ENCODE results near the gene ACP7.

ACP7 gene

DNA sequence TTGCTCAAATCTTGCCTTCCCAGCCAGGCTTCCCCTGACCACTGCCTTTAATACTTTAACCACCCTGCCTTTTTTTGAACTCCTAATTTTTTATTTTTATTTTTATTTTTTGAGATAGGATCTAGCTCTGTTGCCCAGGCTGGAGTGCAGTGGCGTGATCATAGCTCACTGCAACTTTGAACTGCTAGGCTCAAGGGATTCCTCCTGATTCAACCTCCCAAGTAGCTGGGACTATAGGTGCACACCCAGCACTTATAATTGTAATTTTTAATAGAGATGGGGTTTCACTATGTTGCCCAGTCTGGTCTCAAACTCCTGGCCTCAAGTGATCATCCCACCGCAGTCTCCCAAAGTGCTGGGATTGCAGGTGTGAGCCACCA, 30.1 kb upstream of the ACP7 start:
- Histone ChIP-seq H3K27me3 (no peaks in the 10 kb centered on the region), H3K27ac (no peak overlapping the region), H3K9me3 (no peaks in the 10 kb centered on the region), H3K36me3 (no peaks in the 10 kb centered on the region), H3K4me1 (ENCODE audit: control insufficient read depth in 1 of 2, insufficient read depth in 1 of 2, low read depth in 1 of 2, low read length in 1 of 2) (no peaks in the 10 kb centered on the region), H3K4me3 (ENCODE audit: low read depth in 1 of 2, low read length in 1 of 2) (no peak overlapping the region)
- TF ChIP-seq, protein P1, sequence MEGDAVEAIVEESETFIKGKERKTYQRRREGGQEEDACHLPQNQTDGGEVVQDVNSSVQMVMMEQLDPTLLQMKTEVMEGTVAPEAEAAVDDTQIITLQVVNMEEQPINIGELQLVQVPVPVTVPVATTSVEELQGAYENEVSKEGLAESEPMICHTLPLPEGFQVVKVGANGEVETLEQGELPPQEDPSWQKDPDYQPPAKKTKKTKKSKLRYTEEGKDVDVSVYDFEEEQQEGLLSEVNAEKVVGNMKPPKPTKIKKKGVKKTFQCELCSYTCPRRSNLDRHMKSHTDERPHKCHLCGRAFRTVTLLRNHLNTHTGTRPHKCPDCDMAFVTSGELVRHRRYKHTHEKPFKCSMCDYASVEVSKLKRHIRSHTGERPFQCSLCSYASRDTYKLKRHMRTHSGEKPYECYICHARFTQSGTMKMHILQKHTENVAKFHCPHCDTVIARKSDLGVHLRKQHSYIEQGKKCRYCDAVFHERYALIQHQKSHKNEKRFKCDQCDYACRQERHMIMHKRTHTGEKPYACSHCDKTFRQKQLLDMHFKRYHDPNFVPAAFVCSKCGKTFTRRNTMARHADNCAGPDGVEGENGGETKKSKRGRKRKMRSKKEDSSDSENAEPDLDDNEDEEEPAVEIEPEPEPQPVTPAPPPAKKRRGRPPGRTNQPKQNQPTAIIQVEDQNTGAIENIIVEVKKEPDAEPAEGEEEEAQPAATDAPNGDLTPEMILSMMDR (IDR thresholded peaks at IDR 0.05): no peak

- Histone ChIP-seq H3K9me3 (no peaks in the 10 kb centered on the region), H3K36me3 (no peaks in the 10 kb centered on the region), H3K4me1 (ENCODE audit: control insufficient read depth in 1 of 2, insufficient read depth in 1 of 2, low read depth in 1 of 2, low read length in 1 of 2) (no peaks in the 10 kb centered on the region), H3K4me3 (ENCODE audit: low read depth in 1 of 2, low read length in 1 of 2) (no peak overlapping the region), H3K27ac (no peak overlapping the region), H3K27me3 (no peaks in the 10 kb centered on the region)
- TF ChIP-seq, protein P1 (IDR thresholded peaks at IDR 0.05): no peak
These were observed 26.6 kb upstream of the ACP7 start for GRCh38 chr19:39057615-39058014.

DNA sequence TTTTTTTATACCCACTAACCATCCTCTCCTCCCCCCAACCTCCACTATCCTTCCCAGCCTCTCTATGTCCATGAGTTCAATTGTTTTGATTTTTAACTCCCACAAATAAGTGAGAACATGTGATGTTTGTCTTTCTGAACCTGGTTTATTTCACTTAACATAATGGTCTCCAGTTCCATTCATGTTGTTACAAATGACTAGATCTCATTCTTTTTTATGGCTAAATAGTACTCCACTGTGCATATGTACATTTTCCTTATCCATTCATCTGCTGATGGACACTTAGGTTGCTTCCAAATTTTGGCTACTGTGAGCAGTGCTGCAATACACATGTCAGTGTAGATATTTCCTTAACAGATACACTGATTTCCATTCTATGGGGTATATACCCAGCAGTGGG, 24.9 kb upstream of the ACP7 start:
- TF ChIP-seq, protein P1 (IDR thresholded peaks at IDR 0.05): no peak
- Histone ChIP-seq H3K27ac (no peak overlapping the region), H3K27me3 (no peaks in the 10 kb centered on the region), H3K4me3 (ENCODE audit: low read depth in 1 of 2, low read length in 1 of 2) (no peak overlapping the region), H3K4me1 (ENCODE audit: control insufficient read depth in 1 of 2, insufficient read depth in 1 of 2, low read depth in 1 of 2, low read length in 1 of 2) (no peaks in the 10 kb centered on the region), H3K9me3 (no peaks in the 10 kb centered on the region), H3K36me3 (no peaks in the 10 kb centered on the region)

GRCh38 chr19:39060171-39060570, 24.0 kb upstream of the ACP7 start:
- no peaks in the 10 kb centered on the region for H3K36me3 ChIP-seq
- H3K27ac ChIP-seq: no peak overlapping the region
- H3K4me1 ChIP-seq (ENCODE audit: control insufficient read depth in 1 of 2, insufficient read depth in 1 of 2, low read depth in 1 of 2, low read length in 1 of 2): no peaks in the 10 kb centered on the region
- no peak overlapping the region for H3K4me3 ChIP-seq (ENCODE audit: low read depth in 1 of 2, low read length in 1 of 2)
- no peaks in the 10 kb centered on the region for H3K27me3 ChIP-seq
- no peaks in the 10 kb centered on the region for H3K9me3 ChIP-seq
- TF ChIP-seq, protein P1 (IDR thresholded peaks at IDR 0.05): no peak

DNA sequence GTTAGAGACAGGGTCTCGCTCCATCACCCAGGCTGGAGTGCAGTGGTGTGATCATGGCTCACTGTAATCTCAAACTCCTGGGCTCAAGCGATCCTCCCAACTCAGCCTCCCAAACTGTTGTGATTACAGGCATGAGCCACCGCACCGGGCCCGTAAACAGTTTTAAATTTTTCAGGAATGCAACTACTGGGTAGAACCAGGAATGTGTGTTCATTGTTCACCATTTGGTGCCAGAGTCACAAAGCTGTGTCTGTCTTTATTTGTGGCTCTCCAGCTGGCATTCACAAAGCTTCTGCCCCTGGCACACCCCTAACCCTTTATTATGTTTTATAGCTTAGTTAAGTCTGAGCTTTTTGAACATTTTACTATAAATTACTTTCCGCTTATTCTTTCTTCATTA, 19.8 kb upstream of the ACP7 start:
- TF ChIP-seq, protein P1 (IDR thresholded peaks at IDR 0.05): no peak
- Histone ChIP-seq H3K27me3 (no peaks in the 10 kb centered on the region), H3K4me3 (ENCODE audit: low read depth in 1 of 2, low read length in 1 of 2) (no peak overlapping the region), H3K4me1 (ENCODE audit: control insufficient read depth in 1 of 2, insufficient read depth in 1 of 2, low read depth in 1 of 2, low read length in 1 of 2) (no peaks in the 10 kb centered on the region), H3K36me3 (no peaks in the 10 kb centered on the region), H3K27ac (no peak overlapping the region), H3K9me3 (no peaks in the 10 kb centered on the region)

- H3K4me1 ChIP-seq (ENCODE audit: control insufficient read depth in 1 of 2, insufficient read depth in 1 of 2, low read depth in 1 of 2, low read length in 1 of 2): no peaks in the 10 kb centered on the region
- H3K9me3 ChIP-seq: no peaks in the 10 kb centered on the region
- no peak overlapping the region for H3K4me3 ChIP-seq (ENCODE audit: low read depth in 1 of 2, low read length in 1 of 2)
- H3K27ac ChIP-seq: no peak overlapping the region
- H3K27me3 ChIP-seq: no peaks in the 10 kb centered on the region
- TF ChIP-seq, protein P1 (IDR thresholded peaks at IDR 0.05): no peak
- no peaks in the 10 kb centered on the region for H3K36me3 ChIP-seq
These were observed 18.2 kb upstream of the ACP7 start for GRCh38 chr19:39065928-39066327.
